ENCODE results near the gene PDX1.

Gene PDX1

DNA sequence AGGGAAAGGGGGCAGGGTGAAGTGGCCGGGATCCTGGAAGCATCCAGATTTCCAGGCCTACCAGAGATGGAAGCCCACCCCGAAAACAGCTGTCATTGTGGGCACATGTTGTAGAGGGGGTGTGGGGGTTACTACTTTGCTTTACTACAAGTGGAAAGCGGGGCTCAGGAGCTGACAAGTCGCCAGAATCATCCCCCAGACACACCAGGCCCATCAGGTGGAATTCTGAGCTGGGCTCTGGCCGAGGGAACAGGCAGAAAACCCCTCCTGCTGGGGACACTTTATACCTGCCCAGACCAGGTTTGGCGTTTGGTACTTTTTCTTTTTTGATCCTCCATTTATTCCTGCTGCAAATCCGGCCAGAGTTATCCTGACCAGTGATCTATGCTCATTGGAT, 45.5 kb downstream of the PDX1 start:
- ChIA-PET POLR2A (ENCODE audit: low non-redundant PET) (no interaction called here), CTCF (interaction anchor here (0.6 to 1.5 kb wide), 5 partner anchors 11 to 611 kb away, joined by 3 to 6 read pairs (median 3); no protein-coding TSS in a partner anchor)
- TF ChIP-seq, protein P1, sequence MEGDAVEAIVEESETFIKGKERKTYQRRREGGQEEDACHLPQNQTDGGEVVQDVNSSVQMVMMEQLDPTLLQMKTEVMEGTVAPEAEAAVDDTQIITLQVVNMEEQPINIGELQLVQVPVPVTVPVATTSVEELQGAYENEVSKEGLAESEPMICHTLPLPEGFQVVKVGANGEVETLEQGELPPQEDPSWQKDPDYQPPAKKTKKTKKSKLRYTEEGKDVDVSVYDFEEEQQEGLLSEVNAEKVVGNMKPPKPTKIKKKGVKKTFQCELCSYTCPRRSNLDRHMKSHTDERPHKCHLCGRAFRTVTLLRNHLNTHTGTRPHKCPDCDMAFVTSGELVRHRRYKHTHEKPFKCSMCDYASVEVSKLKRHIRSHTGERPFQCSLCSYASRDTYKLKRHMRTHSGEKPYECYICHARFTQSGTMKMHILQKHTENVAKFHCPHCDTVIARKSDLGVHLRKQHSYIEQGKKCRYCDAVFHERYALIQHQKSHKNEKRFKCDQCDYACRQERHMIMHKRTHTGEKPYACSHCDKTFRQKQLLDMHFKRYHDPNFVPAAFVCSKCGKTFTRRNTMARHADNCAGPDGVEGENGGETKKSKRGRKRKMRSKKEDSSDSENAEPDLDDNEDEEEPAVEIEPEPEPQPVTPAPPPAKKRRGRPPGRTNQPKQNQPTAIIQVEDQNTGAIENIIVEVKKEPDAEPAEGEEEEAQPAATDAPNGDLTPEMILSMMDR (conservative IDR thresholded peaks at IDR 0.05; ENCODE audit: low read depth) = no peak
- H3K27ac ChIP-seq = no peak overlapping the region
- DNase-seq (ENCODE audit: low spot score) = no peak

DNA sequence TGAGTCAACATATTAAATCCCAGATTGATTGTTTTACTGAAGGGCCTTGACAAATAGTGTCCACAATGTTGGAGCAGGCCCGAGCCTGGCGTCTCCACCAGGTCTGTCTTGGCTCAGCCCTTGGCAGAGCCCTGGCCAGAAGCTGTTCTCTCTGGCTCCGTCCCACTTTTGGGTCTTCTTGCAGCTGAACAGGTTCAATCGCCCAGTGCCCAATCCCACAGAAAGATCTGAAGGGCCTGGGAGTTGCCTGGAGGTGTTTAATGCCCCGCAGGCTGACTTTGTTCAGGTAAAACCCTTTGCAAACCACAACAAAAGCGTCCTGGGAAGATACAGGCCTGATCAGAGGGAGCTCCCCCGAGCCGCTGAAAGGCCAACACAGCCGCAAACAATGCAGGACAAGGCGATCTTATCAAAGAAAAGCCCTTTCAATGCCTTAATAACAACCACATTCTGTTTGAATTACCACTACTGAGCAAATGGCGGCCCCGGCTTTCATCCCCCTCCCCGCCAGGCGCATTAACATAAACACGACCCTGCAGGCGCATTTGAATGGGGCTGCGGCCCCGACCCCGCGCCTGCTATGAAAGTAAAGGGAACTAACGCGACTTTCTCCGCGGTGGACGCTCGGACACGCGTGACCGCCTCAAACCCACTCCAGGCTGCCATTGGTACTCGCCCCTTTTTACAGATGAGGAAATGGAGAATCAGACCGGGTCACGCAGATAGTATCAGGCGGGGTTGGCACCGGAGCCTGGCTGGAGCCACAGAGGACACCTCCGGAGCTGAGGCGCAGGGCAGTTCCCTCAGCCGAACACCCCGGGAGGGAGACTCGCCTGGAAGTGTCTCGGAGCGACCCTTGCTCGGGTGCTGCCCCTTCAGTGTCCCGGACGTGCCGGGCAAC, 46.2 kb downstream of the PDX1 start:
- ChIA-PET POLR2A (ENCODE audit: low non-redundant PET) (no interaction called here), CTCF (interaction anchor here (0.7 to 1.0 kb wide), 2 partner anchors 136 to 611 kb away, joined by 3 to 4 read pairs; no protein-coding TSS in a partner anchor)
- DNase-seq (ENCODE audit: low spot score) = no peak
- TF ChIP-seq, protein P1 (conservative IDR thresholded peaks at IDR 0.05; ENCODE audit: low read depth) = no peak
- no peak overlapping the region for H3K27ac ChIP-seq

DNA sequence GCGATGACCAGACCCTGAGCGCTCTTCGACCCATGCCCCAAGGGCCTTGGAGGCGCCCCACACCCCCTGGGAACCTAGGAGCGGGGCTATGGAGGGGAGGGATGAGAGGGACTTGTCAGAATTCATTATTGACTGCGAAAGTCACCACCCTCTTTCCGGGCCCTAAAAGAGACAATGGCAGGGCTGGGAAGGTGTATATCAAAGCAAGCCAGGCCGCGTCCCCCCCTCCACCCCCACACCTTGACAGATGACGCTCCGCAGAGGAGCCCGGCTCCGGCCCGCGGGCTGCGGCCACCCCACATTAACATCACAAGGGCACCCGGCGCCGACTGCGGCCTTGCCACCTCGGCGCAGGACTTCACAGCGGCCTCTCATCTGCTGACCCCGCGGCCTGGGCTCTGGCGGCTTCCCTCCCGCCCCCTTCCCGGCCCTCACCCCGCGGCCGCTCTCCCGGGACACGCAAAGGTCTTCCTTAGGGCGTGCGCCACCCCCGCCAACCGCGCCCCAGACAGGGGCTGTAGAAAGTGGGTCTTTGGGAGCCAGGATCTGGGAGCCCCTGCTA, 46.9 kb downstream of the PDX1 start:
- ChIA-PET POLR2A (ENCODE audit: low non-redundant PET) (no interaction called here), CTCF (no interaction called here)
- H3K27ac ChIP-seq = no peak overlapping the region
- TF ChIP-seq, protein P1 (conservative IDR thresholded peaks at IDR 0.05; ENCODE audit: low read depth) = no peak
- DNase-seq (ENCODE audit: low spot score) = no peak

DNA sequence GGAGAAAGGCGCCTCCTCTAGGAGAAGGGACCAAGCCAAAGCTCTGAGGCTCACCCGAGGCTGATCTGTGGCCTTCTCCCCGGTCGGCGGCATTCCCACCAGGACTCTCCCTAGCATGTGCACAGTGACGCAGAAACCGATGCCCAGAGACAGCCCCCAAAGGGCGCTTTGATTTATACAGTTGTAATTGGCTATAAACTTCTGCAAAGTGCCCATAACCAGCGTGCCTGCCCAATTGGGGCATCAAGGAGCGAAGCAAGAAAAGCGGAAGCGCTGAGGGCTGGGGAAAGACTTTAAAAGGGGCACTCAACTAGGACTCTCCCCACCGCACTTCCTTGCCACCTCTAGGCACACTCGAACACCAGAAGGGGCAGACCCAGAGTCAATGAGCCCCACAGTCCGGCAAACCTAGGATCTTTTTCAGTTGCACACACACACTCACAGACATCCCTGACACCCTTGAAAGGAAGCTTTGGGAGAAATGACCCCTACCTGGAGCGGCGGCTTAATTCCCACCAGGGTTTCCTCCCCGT, 47.5 kb downstream of the PDX1 start:
- H3K27ac ChIP-seq = no peak overlapping the region
- ChIA-PET CTCF (interaction anchor here (0.6 to 1.8 kb wide), 4 partner anchors 13 to 141 kb away, joined by 3 to 11 read pairs (median 4); no protein-coding TSS in a partner anchor), POLR2A (ENCODE audit: low non-redundant PET) (no interaction called here)
- TF ChIP-seq, protein P1 (conservative IDR thresholded peaks at IDR 0.05; ENCODE audit: low read depth) = no peak
- no peak for DNase-seq (ENCODE audit: low spot score)

DNA sequence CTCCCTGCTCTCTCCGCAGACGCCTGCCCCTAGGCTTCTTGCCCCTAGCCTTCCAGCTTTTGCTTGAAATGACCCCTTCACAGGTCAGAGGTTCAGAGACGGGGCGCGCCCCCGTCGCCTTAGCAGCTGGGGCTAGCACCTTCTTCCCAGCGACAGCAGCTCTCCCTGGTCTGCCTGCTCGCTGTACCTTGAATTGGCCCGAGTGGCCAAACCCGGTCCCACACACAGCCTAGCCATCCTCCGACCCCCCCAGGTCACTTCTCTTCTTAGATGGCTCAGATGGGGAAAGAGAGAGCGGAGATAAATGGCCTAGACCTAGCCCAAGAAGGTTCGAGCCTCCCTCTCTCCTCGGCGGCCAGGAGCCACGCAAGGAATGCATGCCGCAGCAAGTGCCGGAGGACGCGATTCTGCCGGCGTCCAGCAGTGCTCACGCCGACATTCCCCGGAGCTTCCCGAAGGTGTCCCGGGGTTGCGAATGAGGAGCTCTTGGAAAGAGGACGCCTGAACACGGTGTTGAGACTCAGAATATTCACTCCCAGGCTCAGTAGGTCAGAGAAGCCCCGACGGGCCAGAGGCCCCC, 48.0 kb downstream of the PDX1 start:
- ChIA-PET POLR2A (ENCODE audit: low non-redundant PET) (no interaction called here), CTCF (interaction anchor here (0.6 to 1.8 kb wide), 5 partner anchors 14 to 606 kb away, joined by 3 to 11 read pairs (median 3); no protein-coding TSS in a partner anchor)
- TF ChIP-seq, protein P1 (conservative IDR thresholded peaks at IDR 0.05; ENCODE audit: low read depth) = no peak
- DNase-seq (ENCODE audit: low spot score) = no peak
- H3K27ac ChIP-seq = no peak overlapping the region
